ENCODE measurements around the gene LCN12.

Gene LCN12

DNA sequence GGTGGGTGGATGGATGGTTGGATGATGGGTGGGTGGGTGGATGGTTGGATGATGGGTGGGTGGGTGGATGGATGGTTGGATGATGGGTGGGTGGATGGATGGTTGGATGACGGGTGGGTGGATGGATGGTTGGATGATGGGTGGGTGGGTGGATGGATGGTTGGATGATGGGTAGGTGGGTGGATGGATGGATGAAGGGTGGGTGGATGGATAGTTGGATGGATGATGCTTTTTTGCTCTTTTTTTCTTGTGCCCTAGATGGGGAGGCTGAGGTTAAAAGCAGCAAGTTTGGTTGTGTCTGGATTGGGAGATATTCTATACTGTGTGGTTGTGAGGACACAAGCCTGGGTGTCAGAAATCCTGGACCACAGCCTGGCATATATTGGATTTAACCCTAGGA lies 5.4 kb downstream of the LCN12 start:
- DNase-seq (ENCODE audit: low read depth in 1 of 2, low spot score in 1 of 2) = no peak
- no peak overlapping the region for H3K27ac ChIP-seq (replicated peaks)
- H3K4me3 ChIP-seq (replicated peaks; ENCODE audit: insufficient read depth, low read length) = no peak overlapping the region
- H3K27me3 ChIP-seq (ENCODE audit: insufficient read depth, poor library complexity, severe bottlenecking) = no peaks in the 10 kb centered on the region
- TF ChIP-seq SPI1 (IDR thresholded peaks at IDR 0.05; ENCODE audit: borderline replicate concordance, low read depth) (no peak), POLR2AphosphoS5 (IDR thresholded peaks at IDR 0.05; ENCODE audit: low read depth) (no peak)

DNA sequence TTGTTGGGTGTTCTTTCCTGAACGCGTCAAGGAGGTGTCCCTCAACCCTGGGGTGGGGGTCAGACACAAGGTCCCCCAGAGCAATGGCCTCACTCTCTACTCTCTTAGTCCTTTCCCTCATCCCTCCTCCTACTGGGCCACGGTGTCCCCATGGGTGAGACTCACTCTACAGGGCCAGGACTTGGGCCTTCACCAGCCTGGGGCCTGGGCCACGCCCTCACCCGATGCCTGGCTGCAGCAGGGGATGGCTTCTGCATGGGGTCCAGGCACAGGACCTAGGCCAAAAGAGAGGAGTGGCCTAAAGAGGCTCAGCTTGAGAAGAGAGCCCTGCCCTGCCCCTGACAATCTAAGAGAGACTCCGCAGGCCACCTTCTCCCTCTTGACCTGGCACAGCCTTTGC lies 5.8 kb downstream of the LCN12 start:
- H3K27ac ChIP-seq (replicated peaks) = no peak overlapping the region
- DNase-seq (ENCODE audit: low read depth in 1 of 2, low spot score in 1 of 2) = no peak
- no peak overlapping the region for H3K4me3 ChIP-seq (replicated peaks; ENCODE audit: insufficient read depth, low read length)
- TF ChIP-seq SPI1 (IDR thresholded peaks at IDR 0.05; ENCODE audit: borderline replicate concordance, low read depth) (no peak), GABPA (IDR thresholded peaks at IDR 0.05; ENCODE audit: low read depth) (no peak), POLR2AphosphoS5 (IDR thresholded peaks at IDR 0.05; ENCODE audit: low read depth) (no peak)
- TF ChIP-seq, protein P1, sequence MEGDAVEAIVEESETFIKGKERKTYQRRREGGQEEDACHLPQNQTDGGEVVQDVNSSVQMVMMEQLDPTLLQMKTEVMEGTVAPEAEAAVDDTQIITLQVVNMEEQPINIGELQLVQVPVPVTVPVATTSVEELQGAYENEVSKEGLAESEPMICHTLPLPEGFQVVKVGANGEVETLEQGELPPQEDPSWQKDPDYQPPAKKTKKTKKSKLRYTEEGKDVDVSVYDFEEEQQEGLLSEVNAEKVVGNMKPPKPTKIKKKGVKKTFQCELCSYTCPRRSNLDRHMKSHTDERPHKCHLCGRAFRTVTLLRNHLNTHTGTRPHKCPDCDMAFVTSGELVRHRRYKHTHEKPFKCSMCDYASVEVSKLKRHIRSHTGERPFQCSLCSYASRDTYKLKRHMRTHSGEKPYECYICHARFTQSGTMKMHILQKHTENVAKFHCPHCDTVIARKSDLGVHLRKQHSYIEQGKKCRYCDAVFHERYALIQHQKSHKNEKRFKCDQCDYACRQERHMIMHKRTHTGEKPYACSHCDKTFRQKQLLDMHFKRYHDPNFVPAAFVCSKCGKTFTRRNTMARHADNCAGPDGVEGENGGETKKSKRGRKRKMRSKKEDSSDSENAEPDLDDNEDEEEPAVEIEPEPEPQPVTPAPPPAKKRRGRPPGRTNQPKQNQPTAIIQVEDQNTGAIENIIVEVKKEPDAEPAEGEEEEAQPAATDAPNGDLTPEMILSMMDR (IDR thresholded peaks at IDR 0.05; ENCODE audit: insufficient read depth, low read length) = no peak
- TF ChIP-seq, protein P2, sequence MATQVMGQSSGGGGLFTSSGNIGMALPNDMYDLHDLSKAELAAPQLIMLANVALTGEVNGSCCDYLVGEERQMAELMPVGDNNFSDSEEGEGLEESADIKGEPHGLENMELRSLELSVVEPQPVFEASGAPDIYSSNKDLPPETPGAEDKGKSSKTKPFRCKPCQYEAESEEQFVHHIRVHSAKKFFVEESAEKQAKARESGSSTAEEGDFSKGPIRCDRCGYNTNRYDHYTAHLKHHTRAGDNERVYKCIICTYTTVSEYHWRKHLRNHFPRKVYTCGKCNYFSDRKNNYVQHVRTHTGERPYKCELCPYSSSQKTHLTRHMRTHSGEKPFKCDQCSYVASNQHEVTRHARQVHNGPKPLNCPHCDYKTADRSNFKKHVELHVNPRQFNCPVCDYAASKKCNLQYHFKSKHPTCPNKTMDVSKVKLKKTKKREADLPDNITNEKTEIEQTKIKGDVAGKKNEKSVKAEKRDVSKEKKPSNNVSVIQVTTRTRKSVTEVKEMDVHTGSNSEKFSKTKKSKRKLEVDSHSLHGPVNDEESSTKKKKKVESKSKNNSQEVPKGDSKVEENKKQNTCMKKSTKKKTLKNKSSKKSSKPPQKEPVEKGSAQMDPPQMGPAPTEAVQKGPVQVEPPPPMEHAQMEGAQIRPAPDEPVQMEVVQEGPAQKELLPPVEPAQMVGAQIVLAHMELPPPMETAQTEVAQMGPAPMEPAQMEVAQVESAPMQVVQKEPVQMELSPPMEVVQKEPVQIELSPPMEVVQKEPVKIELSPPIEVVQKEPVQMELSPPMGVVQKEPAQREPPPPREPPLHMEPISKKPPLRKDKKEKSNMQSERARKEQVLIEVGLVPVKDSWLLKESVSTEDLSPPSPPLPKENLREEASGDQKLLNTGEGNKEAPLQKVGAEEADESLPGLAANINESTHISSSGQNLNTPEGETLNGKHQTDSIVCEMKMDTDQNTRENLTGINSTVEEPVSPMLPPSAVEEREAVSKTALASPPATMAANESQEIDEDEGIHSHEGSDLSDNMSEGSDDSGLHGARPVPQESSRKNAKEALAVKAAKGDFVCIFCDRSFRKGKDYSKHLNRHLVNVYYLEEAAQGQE (IDR thresholded peaks at IDR 0.05; ENCODE audit: insufficient replicate concordance, low read depth) = no peak
- no peaks in the 10 kb centered on the region for H3K27me3 ChIP-seq (ENCODE audit: insufficient read depth, poor library complexity, severe bottlenecking)

GRCh38 chr9:136958473-136958872 lies 6.4 kb downstream of the LCN12 start:
- Histone ChIP-seq H3K27ac (replicated peaks) (no peak overlapping the region), H3K4me3 (replicated peaks; ENCODE audit: insufficient read depth, low read length) (no peak overlapping the region), H3K27me3 (ENCODE audit: insufficient read depth, poor library complexity, severe bottlenecking) (no peaks in the 10 kb centered on the region)
- no peak for DNase-seq (ENCODE audit: low read depth in 1 of 2, low spot score in 1 of 2)
- no peak for TF ChIP-seq GABPA (IDR thresholded peaks at IDR 0.05; ENCODE audit: low read depth)
- TF ChIP-seq, protein P1 (IDR thresholded peaks at IDR 0.05; ENCODE audit: insufficient read depth, low read length) = no peak
- no peak for TF ChIP-seq POLR2AphosphoS5 (IDR thresholded peaks at IDR 0.05; ENCODE audit: low read depth)
- no peak for TF ChIP-seq SPI1 (IDR thresholded peaks at IDR 0.05; ENCODE audit: borderline replicate concordance, low read depth)
- TF ChIP-seq, protein P2 (IDR thresholded peaks at IDR 0.05; ENCODE audit: insufficient replicate concordance, low read depth) = no peak

DNA sequence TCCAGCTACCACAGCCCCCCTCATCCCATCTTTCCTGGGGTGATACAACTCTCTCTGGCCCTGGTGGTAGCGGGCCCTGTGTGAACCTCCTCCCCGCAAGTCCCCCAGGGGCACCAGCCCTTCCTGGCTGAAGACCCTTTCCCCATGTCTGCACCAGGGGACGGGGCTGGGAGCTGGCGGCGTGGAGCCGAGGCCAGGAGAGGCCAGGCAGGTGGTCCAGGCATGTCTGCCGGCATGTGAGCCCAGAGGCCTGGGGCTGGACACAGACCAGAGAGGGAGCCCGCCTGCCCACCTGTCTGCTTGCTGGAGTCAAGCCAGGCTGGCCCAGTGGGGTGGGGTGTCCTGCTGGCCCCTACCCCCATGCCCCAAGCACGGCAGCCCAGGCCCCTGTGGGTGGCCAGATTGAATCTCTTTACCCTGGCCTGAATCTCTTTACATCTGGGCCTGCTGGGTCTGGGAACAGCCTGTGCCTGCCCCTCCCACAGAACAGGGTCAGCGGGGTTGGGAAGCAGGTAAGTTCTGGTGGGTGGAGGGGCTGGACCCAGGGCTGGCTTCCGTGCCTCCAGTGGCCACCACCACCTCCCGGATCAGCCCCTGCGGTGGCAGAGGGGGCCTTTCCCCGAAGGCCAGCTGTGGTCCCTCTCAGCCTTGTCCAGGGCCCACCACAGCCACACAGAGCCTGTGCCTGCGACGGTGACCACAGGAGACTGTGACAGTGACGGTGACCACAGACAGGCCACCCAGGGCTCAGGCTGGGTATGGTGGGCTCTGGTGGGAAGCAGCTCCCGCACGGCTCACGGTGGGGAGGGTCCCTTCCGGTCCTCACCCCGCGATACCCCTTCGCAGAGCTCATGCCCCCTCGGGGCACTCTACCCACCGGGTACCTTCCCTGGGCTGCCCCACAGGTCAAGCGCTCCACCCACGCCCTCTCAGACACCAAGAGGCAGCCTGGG lies 7.1 kb downstream of the LCN12 start:
- DNase-seq (ENCODE audit: low read depth in 1 of 2, low spot score in 1 of 2) = no peak
- H3K27ac ChIP-seq (replicated peaks) = no peak overlapping the region
- no peaks in the 10 kb centered on the region for H3K27me3 ChIP-seq (ENCODE audit: insufficient read depth, poor library complexity, severe bottlenecking)
- no peak overlapping the region for H3K4me3 ChIP-seq (replicated peaks; ENCODE audit: insufficient read depth, low read length)
- TF ChIP-seq POLR2AphosphoS5 (IDR thresholded peaks at IDR 0.05; ENCODE audit: low read depth) = no peak
- no peak for TF ChIP-seq GABPA (IDR thresholded peaks at IDR 0.05; ENCODE audit: low read depth)
- TF ChIP-seq, protein P2 (IDR thresholded peaks at IDR 0.05; ENCODE audit: insufficient replicate concordance, low read depth) = no peak
- no peak for TF ChIP-seq SPI1 (IDR thresholded peaks at IDR 0.05; ENCODE audit: borderline replicate concordance, low read depth)
- TF ChIP-seq, protein P1 (IDR thresholded peaks at IDR 0.05; ENCODE audit: insufficient read depth, low read length) = no peak

Measured in HL-60 (cell line).